Activated CD4-positive, alpha-beta T cell treated with anti-CD3 and anti-CD28 coated beads for 1 hour (primary cell): ENCODE measurements around the gene CDK11A.
"Not testable (repeated sequence)": the region's sequence is repeated elsewhere in the genome, so short reads cannot be mapped to it uniquely, and the experiment has no call there.

Experiments used
- DNase-seq: peaks from one replicate; pipeline ENCODE4 v3.0.0-alpha.2; 2020

Gene CDK11A

DNA sequence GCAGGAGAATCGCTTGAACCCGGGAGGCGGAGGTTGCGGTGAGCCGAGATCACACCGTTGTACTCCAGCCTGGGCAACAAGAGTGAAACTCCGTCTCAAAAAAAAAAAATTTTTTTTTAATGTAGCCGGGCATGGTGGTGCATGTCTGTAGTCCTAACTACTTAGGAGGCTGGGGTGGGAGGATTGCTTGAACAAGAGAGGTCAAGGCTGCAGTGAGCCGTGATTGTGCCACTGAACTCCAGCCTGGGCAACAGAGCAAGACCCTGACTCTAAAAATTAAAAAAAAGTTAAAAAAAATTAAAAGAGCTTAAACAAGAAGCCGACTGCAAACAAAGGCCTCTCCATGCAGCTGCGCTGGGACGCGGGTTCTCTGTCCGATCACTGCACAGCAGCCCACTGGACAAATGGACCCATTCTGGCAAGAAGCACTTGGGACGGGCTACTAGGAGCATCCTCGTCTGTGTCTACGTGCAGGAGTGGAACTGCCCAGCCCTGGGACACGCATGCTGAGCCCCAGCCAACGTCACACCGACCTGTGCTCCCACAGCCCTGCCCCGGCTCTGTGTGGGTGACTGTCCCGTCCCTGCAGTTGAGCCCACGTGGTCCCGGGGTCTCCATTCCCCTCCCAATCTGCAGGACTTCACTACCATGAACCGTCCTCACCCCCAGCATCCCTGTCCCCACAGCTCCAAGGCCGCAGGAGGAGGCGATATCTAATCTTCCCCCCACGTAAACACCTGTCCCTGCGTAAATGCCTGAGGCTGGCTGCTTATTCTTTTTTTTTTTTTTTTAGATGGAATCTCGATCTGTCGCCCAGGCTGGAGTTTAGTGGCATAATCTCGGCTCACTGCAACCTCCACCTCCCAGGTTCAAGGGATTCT is 43.9 kb downstream of the CDK11A start:
- no peak for DNase-seq

DNA sequence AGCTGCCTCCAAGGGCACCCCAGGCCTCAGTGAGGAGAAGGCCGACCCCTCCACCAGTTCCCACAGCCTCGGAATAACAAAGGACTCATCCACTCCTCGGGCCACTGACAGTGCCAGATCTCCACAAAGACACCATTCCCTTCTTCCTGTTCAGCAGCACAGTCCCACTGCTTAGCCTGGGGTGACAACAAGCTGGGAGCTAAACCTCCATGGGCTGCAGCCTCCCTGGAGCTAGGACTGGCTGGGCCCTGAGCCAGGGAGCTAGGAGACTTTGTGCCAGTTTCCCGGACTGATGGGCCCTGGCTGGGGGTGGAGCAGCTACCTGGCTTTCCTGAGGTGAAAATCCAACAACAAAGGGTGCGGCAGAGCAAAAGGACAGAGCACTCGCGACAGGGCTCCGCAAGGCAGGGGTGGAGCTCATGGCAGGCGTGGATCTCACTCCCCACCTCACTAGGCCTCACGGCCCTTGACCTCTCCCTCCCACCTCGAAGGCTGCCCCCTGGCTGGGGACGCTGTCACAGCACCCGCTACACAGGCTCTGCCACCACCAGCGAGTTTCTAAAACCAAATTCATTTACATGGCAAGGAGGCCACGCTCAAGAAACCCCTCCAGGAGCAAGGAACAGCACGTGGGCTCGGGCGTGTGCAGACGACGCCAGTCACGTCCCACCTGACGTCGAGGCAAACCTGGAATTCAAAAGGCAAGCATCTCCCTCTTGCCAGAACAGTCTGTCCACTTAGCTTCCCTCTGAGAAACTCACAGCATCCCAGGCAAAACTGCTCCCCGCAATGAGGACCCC is 45.4 kb downstream of the CDK11A start:
- no peak for DNase-seq

DNA sequence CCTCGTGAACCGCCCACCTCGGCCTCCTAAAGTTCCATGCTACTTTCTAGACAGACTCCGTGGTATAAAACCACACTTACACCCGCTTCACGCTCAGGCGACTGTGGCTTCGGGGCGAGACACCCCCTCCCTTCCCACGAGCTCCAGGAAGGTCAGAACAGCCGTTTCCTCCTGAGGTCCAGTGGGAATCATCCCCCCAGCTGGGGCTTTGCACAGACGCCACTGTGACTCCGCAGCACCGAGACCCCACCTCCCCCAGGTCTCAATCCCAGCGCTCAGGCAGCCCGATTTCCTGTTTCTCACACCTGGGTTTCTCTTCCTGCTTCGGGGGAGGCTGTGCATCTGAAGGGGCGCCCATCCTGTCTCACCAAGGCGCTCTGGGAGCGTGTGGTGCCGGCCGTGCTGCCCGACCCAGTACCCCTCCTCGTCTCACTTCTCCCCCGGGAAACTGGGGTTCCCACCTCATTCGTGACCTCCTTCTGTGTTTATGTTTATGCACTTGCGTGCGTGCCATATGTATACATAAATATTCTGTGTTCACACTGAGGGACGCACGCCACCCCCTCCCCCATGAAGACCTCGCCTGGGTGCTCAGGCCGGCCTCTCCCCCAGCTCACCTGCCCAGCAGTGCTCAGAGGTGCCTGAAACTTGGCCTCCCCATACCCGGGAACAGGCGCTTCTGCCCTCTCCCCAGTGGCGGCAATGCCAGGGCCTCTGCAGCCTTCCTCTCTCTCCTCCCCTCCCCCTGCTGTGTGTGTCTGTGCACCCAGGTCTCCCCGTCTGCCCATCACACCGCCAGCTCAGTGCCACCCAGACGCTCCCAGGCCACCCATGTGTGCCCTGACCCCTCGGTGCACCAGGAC is 46.2 kb downstream of the CDK11A start:
- peak; percentile 41 for DNase-seq

DNA sequence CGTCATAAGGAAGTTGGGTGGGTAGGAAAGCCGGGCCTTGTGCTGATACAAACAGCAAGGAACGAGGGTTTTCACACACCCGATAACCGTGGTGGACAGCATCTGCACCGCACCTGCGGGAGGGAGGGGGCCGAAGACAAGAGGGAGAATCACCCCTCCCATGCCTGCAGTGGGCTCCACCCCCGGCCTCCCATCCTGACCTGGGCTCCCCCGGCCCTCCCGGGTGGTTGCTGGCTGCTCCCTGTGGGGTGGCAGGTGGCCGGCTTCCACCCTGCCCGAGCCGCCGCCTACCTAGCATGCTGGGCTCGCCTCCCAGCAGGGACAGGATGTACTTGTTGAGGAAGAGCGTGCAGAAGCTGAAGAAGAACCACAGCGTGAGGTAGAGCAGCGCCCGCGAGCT is 48.1 kb downstream of the CDK11A start:
- DNase-seq: not testable (repeated sequence)

DNA sequence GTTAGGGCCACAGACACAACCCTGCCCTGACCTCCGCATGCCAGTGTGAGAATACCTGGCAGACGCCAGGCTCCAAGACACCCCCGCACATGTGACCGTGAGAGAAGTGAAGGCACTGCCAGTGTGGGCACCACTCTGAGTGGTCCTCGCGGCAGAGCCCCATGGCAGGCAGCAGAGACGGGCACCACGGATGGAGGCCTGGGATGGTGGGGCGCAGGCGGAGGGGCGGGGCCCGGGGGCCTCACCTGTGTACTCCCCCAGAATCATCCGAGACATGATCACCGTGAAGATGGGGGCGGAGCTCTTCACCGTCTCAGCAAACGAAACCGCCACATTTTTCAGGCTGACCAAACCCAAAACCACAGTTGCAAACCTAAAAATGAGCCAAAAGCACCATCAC is 48.9 kb downstream of the CDK11A start:
- not testable (repeated sequence) for DNase-seq

DNA sequence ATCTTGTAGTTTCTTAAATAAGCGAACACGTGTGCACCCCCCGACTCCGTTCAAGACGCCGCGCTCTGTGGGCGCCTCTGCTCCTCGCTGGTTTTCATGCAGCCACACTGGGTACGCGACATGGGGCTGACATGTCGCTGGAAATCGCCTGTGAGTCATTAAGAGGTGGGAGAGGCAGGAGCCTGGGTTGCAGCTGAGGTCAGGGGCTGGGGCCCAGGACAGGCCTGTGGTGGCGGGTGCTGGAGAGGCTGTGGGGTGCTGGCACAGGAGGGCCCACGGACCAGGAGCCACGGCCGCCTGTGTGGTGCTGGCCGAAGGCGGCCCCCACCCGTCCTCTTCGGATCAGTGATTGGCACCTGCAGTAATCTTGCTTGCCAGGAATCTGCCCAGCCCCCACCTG is 49.4 kb downstream of the CDK11A start:
- not testable (repeated sequence) for DNase-seq

DNA sequence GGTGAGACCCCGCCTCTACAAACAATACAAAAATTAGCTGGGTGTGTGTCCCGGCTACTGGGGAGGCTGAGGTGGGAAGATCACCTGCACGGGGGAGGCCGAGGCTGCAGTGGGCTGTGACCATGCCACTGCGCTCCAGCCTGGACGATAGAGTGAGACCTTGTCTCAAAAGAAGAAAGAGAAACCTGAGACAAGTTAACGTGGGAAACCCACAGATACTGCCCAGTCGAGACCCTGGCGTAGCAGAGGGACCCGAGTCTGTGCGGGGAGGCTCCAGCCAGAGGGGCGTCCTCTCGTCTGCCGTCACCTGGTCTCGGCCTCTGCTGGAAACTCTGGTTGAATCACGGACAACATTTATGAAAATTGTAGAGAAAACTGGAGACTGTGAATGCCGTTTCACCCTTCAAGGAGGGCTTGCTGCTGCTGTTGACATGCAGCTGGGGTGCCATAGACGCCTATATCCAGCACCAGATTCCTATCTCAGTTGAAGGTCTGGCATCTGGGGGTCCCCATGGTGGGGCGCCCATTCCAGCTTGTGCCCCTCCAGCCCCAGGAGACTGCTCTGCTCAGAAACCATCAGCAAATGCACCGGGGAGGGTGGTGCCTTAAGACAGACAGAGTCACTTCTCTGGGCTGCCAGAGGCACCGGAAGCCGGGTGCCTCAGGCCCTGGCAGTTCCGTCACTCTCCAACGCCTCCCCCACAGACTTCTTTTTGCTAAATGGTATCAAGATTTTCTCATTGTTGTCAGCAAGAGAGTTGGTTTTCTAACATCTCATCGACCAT is 51.8 kb downstream of the CDK11A start:
- DNase-seq: no peak

DNA sequence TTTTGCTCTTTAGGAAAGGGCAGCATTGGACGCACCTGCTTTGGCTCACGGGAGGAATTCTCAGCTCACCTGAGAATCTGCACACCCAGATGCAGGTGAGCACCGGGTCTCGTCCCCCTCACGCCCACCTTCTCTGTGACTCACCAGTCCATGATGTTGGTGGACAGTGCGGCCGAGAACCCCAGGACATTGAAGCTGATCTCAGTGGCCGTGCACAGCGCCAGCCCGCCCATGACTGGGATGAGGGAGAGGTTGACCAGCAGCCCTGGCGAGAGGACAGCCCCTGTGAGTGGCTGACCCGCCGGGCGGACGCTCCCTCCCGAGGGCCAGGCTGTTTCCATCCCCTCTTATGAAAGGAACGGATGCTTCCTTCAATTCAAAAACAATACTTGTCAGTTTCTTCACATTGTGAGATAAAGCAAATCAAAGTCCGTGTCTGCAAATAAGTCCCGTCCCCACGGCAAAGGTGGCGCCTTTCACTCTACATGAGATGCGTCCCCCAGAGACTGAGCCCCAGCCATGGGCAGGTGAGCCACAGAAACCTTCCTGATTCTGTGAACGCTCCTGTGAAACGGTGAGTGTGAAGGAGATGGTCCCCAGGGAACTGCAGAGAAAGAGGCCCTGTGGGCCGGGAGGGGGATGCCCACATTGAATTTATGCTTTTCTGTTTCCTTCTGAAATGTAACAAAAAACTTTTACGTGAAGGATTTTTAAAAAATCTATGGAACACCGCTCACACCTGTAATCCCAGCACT is 52.6 kb downstream of the CDK11A start:
- DNase-seq: no peak

DNA sequence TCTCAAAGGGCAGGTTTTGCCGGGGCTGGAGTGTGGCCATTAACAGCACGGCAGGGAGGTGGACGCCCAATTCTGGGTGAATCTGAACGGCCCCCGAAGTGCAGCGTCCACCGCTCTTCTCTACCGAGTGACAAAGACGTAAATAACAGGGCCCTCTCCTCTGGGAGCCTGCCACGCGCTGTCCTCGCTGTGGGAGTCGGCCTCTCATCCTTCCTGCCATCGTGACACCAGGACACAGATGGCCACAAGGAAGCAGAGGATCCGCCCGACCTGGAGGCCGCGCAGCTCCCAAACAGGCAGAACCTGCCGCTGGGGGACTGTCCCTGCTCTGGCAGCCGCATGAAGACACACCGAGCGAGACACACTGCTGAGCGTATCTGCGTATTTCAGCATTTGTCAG is 53.3 kb downstream of the CDK11A start:
- DNase-seq: no peak

DNA sequence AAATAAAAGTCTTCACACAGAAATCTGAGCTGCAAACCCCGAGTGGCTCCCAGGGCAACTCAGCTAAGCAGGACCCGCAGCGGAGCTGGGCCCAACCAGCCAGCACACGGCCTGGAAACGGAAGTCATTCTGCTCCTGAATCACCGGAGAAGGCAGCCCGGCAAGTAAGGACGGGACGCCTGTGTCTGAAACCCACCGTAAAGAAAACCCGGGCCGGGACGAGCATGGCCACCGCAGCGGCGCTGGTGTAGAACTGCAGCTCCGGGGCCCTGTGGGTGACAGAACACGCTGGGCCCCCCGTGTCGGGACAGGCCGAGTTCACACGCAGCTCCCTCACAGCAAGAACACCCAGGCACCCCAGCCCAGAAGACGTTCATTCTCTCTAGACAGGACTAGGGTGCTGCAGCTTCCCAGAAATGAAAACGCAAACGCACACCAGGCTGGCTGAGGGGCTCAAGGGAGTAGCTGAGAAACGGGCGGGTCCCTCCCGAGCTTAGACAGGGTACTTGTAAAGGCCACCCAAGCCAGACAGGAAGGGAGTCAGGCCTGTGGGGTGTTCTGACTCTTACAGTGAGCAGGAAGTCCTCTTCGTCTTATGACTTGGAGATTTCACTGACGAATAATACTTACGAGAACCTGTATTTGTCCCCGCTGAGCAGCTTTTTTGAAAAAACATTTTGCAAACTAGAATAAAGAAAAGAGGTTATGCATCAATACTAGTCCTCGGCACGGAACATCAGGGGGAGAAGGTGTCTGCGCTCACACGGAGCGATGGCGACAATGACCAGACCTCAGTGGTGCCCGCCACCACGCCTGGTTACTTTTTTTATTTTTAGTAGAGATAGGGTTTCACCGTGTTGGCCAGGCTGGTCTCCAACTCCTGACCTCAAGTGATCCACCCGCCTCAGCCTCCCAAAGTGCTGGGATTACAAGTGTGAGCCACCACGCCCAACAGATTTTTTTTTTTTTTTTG is 54.4 kb downstream of the CDK11A start:
- no peak for DNase-seq

DNA sequence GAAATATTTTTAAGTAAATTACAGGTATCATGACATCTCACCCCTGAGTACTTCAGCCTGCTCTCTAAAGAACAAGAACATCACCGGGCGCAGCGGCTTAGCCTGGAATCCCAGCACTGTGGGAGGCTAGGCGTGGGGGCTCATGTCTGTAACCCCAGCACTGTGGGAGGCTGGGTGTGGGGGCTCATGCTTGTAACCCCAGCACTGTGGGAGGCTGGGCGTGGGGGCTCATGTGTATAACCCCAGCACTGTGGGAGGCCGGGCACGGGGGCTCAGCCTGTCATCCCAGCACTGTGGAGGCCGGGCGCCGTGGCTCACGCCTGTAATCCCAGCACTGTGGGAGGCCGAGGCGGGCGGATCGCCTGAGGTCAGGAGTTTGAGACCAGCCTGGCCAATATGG is 57.6 kb downstream of the CDK11A start:
- no peak for DNase-seq

DNA sequence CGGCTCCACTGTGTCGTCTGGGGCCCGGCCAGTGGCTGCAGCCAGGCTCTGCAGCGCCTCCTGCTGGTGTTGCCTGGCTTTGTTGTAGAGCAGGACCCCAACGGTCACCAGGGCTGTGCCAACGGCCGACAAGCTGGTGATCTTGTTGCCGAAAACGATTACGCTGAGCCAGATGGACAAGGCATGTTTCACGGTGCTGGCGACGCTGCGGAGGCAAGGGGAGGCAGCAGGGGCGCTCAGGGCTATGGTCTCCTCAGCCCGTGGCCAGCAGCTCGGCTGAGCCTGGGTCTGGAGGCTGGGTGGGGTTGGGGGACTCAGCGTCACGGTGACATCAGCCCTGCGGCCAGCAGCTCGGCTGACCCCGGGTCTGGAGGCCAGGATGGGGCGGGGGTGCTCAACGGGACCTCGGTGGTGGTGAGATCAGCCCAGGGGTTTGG is 58.3 kb downstream of the CDK11A start:
- DNase-seq: no peak

DNA sequence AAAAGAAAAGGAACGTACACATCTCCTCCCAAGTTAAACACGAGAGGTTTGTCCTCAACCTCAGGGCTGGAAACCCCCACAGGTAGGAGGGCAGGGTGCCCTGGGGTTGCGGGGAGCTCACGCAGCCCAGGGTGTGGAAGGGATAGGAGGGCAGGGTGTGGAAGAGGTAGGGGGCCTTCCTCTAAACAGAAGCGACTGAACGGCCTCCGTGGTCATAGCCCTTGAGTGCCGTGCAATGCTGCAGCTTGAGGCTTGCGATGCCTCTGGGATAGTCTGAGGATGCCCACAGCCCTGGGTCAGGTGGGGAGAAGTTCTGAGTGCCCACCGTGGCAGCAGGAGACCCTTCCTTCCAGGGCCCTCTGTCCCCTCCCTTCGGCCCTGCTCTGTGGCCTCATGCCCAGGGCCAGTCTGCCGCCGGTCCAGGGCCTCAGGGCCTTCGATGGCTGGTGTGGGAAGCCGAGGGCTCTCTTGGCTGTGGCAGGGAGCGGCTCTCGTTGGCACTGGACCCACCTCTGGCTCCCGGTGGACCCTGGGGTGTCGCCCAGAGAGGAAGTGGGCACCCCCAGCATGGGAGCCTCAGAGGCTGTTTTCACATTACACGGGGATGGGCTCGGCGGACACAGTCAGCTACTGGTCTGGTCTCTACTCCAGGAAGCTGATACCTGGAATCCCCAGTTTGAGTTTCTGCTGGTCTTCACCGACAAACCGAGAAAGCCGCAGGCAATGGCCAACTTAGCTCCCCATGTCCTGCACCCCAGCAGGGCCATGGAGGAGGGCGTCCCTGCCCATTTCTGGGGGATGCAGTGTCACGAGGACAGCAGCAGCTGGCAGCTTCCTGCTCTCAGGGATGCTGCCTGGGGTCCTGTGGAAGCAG is 59.0 kb downstream of the CDK11A start:
- DNase-seq: no peak

DNA sequence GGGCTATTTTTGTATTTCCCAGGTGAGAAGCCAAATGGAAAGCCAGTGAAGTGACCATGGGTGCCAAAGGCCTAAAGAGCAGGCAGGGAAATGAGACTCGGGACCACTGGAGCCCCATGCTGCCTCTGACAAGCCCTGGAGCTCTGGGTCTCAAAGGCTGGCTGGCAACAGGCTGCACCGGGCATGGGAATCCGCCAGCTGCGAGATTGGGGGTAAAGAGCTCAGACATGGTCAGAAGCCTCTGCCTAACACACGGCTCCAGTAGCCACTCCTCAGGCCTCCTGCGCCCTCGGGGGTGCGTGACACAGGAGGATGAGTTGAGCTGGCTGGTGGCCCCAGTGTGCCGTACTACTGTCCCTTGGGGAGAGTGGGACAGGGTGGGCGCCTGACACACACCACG is 59.8 kb downstream of the CDK11A start:
- not testable (repeated sequence) for DNase-seq

DNA sequence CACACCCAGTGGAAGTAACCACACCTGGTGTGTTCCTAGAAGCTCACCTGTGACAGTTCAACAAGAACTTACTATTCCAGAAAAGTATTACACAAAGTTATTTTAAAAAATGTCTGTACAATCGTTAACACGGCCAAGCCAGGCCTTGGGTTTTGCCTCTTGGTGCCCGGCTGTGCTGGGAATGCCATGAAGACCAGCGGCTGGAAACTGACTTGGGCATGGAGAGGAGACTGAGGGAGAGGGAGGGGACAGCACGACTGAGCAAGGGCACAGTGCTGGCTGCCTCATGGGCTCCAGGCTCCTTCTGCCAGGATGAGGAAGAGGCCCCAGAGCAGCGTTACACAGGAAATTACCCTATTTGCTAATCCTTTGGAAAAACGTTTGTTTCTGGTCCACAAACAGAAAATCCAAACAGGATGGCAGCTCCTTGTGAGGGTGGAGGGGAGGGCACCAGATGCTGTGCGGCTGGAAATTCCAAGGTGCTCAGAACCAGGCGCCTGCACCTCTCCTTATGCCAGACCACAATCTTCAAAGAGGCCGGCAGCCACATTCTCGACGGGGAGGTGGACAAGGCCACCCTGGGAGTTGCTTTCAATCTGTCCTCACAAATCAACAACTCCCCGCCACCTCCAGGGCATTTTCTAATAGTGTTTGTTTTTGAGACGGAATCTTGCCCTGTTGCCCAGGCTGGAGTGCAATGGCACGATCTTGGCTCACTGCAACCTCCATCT is 61.2 kb downstream of the CDK11A start:
- DNase-seq: not testable (repeated sequence)

DNA sequence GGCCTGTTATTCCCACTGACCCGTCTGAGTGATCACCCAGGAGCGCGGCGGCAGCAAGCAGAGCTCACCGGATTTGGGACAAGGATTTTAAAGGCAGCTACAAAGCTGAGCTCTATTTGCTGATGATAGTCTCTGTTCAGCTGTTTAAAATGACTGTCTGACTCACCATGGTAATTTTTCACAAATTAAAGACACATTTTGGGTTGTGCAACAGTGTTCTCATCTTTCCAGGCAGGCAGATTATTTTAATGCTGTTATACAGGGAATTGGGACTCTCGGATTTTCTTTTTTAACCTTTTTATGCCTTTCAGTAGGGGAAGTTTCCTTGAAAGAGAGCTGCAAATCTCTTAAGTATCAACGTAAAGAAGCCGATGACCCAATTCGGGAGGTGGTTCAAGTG is 61.8 kb downstream of the CDK11A start:
- DNase-seq: not testable (repeated sequence)

DNA sequence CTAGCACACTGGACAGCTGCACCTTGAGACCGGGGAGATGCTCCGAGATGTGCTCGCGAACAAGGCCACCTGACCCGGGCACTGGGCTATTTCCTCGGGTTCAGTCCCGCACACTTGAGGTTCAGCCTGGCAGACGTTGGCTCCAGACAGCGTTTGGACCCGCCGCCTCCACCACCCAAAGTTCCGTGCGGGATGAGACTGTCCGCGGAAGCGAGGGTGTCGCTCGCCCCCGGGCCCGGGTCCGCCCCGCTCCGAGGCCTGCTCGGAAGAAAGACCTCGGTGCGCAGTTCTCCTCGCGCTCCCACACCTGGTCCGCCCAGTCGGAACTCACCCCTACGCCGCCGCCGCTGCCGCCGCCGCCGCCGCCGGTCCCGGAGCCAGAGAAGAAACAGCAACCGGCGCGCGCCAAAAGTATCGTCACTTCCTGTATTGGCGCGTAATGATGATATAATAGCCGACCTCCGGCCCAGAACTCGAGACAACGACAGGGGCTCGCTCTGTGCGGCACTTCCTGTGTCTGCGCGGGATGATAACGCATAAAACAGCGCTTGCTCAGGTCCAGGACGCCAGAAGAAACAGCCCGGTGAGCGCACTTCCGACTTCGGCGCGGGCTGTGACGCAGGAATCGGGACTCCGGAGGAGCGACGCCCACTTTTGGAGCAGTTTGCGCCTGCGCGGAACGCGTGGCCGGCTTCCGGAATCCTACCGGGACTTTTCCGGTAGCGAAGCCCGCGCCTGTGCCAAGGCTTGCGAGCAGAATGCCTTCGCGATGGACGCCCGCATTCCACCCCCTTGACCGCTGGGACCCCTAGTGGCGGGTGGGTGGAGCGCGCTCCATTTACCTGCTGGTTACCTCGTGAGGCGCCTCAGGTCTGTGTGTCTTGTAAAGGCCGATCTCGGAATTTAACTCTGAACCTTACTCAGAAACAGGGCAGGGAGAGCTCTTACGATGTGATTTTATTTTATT is 65.3 kb downstream of the CDK11A start, which contains the start of gene CDK11B:
Gene CDK11B (minus strand): TSS at position 422 of the 967 bp plus-strand sequence. CDS start 1,519 bp downstream, outside the sequence.
- DNase-seq: peak; percentile 99
